HEK293 (cell line): Measurements from ENCODE around the gene VSTM5.

Source experiments
- PBX3 ChIP-seq: sonication (generic); formaldehyde crosslinking; IDR thresholded peaks from 2 replicates; pipeline ENCODE4 v1.8.1; 2022; ENCODE audit warnings: mild to moderate bottlenecking, moderate library complexity, missing genetic modification reagents
- ZNF214 ChIP-seq: fragments of 450-650 bp; formaldehyde crosslinking; IDR thresholded peaks from 2 replicates; pipeline ENCODE4 v1.5.1; 2017; ENCODE audit warnings: missing biosample characterization, mild to moderate bottlenecking, missing genetic modification characterization, borderline replicate concordance

GRCh38 chr11:93870616-93871015, 20.2 kb upstream of the VSTM5 start:
- TF ChIP-seq ZNF214 (tag by site-specific recombination) (no peak), PBX3 (no peak)
